Measurements from ENCODE around the gene UMOD.

UMOD gene

GRCh38 chr16:20364051-20364450, 11.5 kb upstream of the UMOD start:
- DNase-seq (ENCODE audit: low read depth in 2 of 2) = no peak

GRCh38 chr16:20363191-20363590, 10.7 kb upstream of the UMOD start:
- DNase-seq (ENCODE audit: low read depth in 2 of 2) = no peak

- DNase-seq (ENCODE audit: low read depth in 2 of 2) = no peak
These were observed 7.5 kb upstream of the UMOD start for GRCh38 chr16:20359997-20360396.

- no peak for DNase-seq (ENCODE audit: low read depth in 2 of 2)
These were observed 2.7 kb upstream of the UMOD start for GRCh38 chr16:20355114-20355782.

GRCh38 chr16:20353379-20353778, 864 bp upstream of the UMOD start:
- no peak for DNase-seq (ENCODE audit: low read depth in 2 of 2)

- no peak for DNase-seq (ENCODE audit: low read depth in 2 of 2)
These were observed 2.9 kb downstream of the UMOD start for GRCh38 chr16:20349615-20350014.

- DNase-seq (ENCODE audit: low read depth in 2 of 2) = no peak
These were observed 3.9 kb downstream of the UMOD start for GRCh38 chr16:20348365-20349185.

GRCh38 chr16:20347666-20348364, 4.7 kb downstream of the UMOD start:
- no peak for DNase-seq (ENCODE audit: low read depth in 2 of 2)

GRCh38 chr16:20344611-20345010, 7.9 kb downstream of the UMOD start:
- DNase-seq (ENCODE audit: low read depth in 2 of 2) = no peak

GRCh38 chr16:20339744-20340143, 12.8 kb downstream of the UMOD start:
- DNase-seq (ENCODE audit: low read depth in 2 of 2) = no peak

- no peak for DNase-seq (ENCODE audit: low read depth in 2 of 2)
These were observed 15.6 kb downstream of the UMOD start for GRCh38 chr16:20336955-20337354.

- DNase-seq (ENCODE audit: low read depth in 2 of 2) = no peak
These were observed 18.1 kb downstream of the UMOD start for GRCh38 chr16:20334396-20334795.

- no peak for DNase-seq (ENCODE audit: low read depth in 2 of 2)
These were observed 19.4 kb downstream of the UMOD start for GRCh38 chr16:20333120-20333519.

- DNase-seq (ENCODE audit: low read depth in 2 of 2) = no peak
These were observed 20.1 kb downstream of the UMOD start for GRCh38 chr16:20332411-20332810.

- DNase-seq (ENCODE audit: low read depth in 2 of 2) = no peak
These were observed 20.9 kb downstream of the UMOD start for GRCh38 chr16:20331635-20332034.

GRCh38 chr16:20329392-20330138, 22.9 kb downstream of the UMOD start:
- no peak for DNase-seq (ENCODE audit: low read depth in 2 of 2)

GRCh38 chr16:20327444-20328041, 25.0 kb downstream of the UMOD start, which contains the start of gene GP2:
Gene GP2 (minus strand): TSS chr16:20327513. CDS start chr16:20326431, 1,082 bp downstream.
- no peak for DNase-seq (ENCODE audit: low read depth in 2 of 2)

GRCh38 chr16:20326321-20326720, 26.2 kb downstream of the UMOD start:
- no peak for DNase-seq (ENCODE audit: low read depth in 2 of 2)

- DNase-seq (ENCODE audit: low read depth in 2 of 2) = no peak
These were observed 27.5 kb downstream of the UMOD start for GRCh38 chr16:20325005-20325404.

- no peak for DNase-seq (ENCODE audit: low read depth in 2 of 2)
These were observed 28.9 kb downstream of the UMOD start for GRCh38 chr16:20323591-20324117.

GRCh38 chr16:20322696-20323095, 29.8 kb downstream of the UMOD start:
- no peak for DNase-seq (ENCODE audit: low read depth in 2 of 2)

All from stimulated activated CD8-positive, alpha-beta memory T cell treated with anti-CD3 and anti-CD28 coated beads, Interleukin-15, amount 100 ng/mL, for 48 hours (primary cell).